Upper lobe of right lung (tissue), 1 donor: ENCODE results near the gene KLHL26. TPM values are rescaled to one million over a fixed set of nuclear protein-coding genes. Genes with fewer than 3 reads are reported as not detected.
A peak's percentile ranks its signal among the peaks of the same experiment; 100 is the strongest.

Experiments
- ATAC-seq: fragments of 200-7000 bp; cut with Tn5 transposase; one replicate; pipeline ENCODE4 v1.9.1; 2020; ENCODE audit warnings: mild to moderate bottlenecking, moderate library complexity
- DNase-seq: peaks from one replicate; pipeline ENCODE4 v3.0.0-alpha.2; 2020
- H3K27ac ChIP-seq: fragments of 200-600 bp; one replicate; pipeline ENCODE4 v1.8.0; 2022
- H3K27me3 ChIP-seq: fragments of 200-600 bp; one replicate; pipeline ENCODE4 v1.8.0; 2022; ENCODE audit warnings: mild to moderate bottlenecking
- H3K36me3 ChIP-seq: fragments of 200-600 bp; one replicate; pipeline ENCODE4 v1.8.0; 2022
- H3K4me1 ChIP-seq: fragments of 200-600 bp; one replicate; pipeline ENCODE4 v1.8.0; 2022
- H3K4me3 ChIP-seq: fragments of 200-600 bp; one replicate; pipeline ENCODE4 v1.8.0; 2022; ENCODE audit warnings: mild to moderate bottlenecking
- H3K9me3 ChIP-seq: fragments of 200-600 bp; one replicate; pipeline ENCODE4 v1.8.0; 2022
- CTCF ChIP-seq: fragments of 200-600 bp; IDR thresholded peaks from one replicate; pipeline ENCODE4 v1.8.0; 2022; ENCODE audit warnings: antibody characterized with exemption
- intact Hi-C: fragments of 100-400 bp; cut with DNase I; formaldehyde crosslinking; loops from one replicate; pipeline ENCODE4 v1.11.0; 2022
- total RNA-seq: library from RNA; stranded (reverse); fragmentation: NEBNext Ultra II Directional; extraction: Animal tissue kit (Norgen Biotek cat#: 25700); gene quantifications from one replicate; pipeline ENCODE4 v1.2.1, GENCODE V29; 2021
- donor health status: DM: no; HTN: yes; CAD: no; lungs with severe emphysema.

The KLHL26 gene
- total RNA-seq, 1 donor from 2014 or later: 11.8 TPM

DNA sequence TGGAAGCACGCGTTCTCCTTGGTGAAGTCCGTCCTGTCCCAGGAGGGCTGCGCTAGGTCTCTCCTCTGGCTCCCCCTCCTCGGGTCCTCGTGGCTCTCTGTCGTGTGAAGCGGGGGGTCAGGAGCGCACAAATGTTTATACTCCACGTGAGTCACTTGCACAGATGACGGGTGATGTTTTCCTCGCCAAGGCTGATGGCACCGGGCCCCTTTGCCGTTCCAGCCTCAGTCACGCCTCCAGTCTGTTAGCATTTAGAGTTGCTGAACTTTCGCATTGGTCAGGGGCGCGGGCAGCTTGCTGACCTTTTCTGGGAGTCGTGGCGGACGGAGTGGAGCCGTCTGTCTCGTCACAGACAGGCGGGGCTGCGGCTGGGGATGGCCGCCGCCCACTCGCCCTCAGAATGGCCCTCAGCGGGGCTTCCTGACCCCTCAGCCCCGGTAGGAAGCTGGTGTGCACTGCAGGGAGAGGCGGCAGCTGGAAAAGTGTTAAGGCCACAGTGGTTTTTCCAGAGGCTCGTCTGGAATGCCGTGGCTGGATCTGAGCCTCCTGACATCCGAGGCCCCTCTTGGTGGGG is 13.7 kb downstream of the KLHL26 start:
- no peak for TF ChIP-seq CTCF
- Histone ChIP-seq H3K4me1 (peaks cover 30% of the 10 kb centered on the region), H3K4me3 (peak overlapping the region; percentile 14), H3K27ac (peak overlapping the region; percentile 85), H3K36me3 (no peaks in the 10 kb centered on the region), H3K9me3 (no peaks in the 10 kb centered on the region), H3K27me3 (no peaks in the 10 kb centered on the region)
- DNase-seq (no peak), ATAC-seq (peak; percentile 52)
- intact Hi-C loops: no loop called here

DNA sequence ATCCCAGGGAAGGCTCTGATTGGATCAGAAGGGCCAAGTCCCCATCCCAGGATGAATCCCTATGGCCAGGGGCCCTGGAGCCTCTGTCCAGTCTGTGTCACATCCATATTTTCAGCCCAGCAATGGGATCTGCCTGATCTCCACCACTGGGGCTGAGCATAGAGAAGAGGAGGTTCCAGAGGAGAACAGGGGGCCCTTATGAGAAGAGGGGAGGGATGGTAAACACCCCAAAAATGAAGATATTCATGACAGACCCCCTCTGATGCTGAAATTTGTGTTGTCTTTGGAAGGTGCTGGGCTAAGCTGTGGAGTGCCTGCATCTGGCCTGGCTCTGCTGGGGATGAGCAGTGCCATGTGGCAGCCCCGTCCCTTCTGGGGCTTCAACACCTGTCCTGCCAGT is 14.5 kb downstream of the KLHL26 start:
- H3K27ac ChIP-seq: peak overlapping the region; percentile 85
- no peaks in the 10 kb centered on the region for H3K9me3 ChIP-seq
- TF ChIP-seq CTCF: no peak
- ATAC-seq (no peak), DNase-seq (no peak)
- no peak overlapping the region for H3K4me3 ChIP-seq
- no peaks in the 10 kb centered on the region for H3K36me3 ChIP-seq
- intact Hi-C loops: no loop called here
- peaks cover 30% of the 10 kb centered on the region for H3K4me1 ChIP-seq
- no peaks in the 10 kb centered on the region for H3K27me3 ChIP-seq

DNA sequence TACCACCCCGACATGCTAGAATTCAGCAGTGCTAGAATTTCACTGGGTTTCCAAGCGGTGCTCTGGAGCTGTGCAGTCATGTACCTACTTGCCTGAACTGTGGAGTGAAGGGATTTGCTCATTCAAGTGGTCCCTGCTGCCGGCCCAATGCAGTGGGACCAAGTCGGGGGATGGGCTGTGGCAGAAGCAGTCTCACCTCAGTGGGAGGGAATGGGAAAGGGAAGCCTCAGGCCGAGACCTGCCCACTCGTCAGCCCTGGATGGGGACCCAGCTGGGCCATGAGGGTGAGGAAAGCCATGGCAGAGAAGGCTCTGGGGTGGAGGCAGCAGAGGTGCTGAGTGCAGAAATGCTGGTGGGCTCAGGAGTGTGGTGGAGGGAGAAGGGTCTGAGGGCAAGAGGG is 14.9 kb downstream of the KLHL26 start:
- Histone ChIP-seq H3K27ac (peak overlapping the region; percentile 85), H3K9me3 (no peaks in the 10 kb centered on the region), H3K4me1 (peaks cover 30% of the 10 kb centered on the region), H3K27me3 (no peaks in the 10 kb centered on the region), H3K36me3 (no peaks in the 10 kb centered on the region), H3K4me3 (no peak overlapping the region)
- ATAC-seq (no peak), DNase-seq (no peak)
- no peak for TF ChIP-seq CTCF
- intact Hi-C loops: no loop called here

- no peaks in the 10 kb centered on the region for H3K36me3 ChIP-seq
- no peak overlapping the region for H3K27ac ChIP-seq
- intact Hi-C loops: no loop called here
- no peak for TF ChIP-seq CTCF
- ATAC-seq (no peak), DNase-seq (no peak)
- H3K4me1 ChIP-seq: peaks cover 26% of the 10 kb centered on the region
- H3K27me3 ChIP-seq: no peaks in the 10 kb centered on the region
- no peak overlapping the region for H3K4me3 ChIP-seq
- no peaks in the 10 kb centered on the region for H3K9me3 ChIP-seq
Observed at GRCh38 chr19:18653853-18654252, 17.0 kb downstream of the KLHL26 start.

DNA sequence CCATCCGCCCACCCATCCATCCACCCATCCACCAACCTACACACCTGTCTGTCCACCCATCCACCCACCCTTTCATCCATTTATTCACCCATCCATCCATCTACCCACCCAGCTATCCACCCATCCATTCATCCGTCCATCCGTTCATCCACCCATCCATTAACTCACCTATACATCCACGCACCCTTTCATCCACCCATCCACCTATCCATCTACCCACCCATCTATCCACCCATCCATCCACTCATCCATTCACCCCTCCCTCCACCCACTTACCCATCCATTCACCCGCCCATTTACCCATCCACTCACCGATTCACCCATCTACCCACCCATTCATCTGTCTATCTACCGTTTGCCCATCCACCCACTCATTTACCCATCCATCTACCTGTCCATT is 17.6 kb downstream of the KLHL26 start:
- ATAC-seq: no peak
- peaks cover 26% of the 10 kb centered on the region for H3K4me1 ChIP-seq
- H3K27me3 ChIP-seq: no peaks in the 10 kb centered on the region
- H3K27ac ChIP-seq: no peak overlapping the region
- intact Hi-C loops: no loop called here
- no peak for TF ChIP-seq CTCF
- DNase-seq: no peak
- no peaks in the 10 kb centered on the region for H3K9me3 ChIP-seq
- H3K4me3 ChIP-seq: no peak overlapping the region
- H3K36me3 ChIP-seq: no peaks in the 10 kb centered on the region
